GM10266 (cell line): Measurements from ENCODE around the gene STAT5B.

ENCODE experiments used
- DNase-seq: peaks from one replicate; pipeline ENCODE4 v3.0.0; 2012; ENCODE audit errors: extremely low spot score
- TF ChIP-seq, protein P1 (sequence below): IDR thresholded peaks from 2 replicates; pipeline ENCODE4 v1.5.1; 2012; ENCODE audit warnings: mild to moderate bottlenecking, low read depth; ENCODE audit not compliant: control insufficient read depth, insufficient read depth; ENCODE audit errors: missing control alignments

The STAT5B gene

DNA sequence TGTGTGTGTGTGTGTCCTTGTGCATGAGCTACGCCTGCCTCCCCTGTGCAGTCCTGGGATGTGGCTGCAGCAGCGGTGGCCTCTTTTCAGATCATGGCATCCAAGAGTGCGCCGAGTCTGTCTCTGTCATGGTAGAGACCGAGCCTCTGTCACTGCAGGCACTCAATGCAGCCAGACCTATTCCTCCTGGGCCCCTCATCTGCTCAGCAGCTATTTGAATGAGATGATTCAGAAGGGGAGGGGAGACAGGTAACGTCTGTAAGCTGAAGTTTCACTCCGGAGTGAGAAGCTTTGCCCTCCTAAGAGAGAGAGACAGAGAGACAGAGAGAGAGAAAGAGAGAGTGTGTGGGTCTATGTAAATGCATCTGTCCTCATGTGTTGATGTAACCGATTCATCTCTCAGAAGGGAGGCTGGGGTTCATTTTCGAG lies 34.6 kb upstream of the STAT5B start:
- no peak for DNase-seq
- TF ChIP-seq, protein P1, sequence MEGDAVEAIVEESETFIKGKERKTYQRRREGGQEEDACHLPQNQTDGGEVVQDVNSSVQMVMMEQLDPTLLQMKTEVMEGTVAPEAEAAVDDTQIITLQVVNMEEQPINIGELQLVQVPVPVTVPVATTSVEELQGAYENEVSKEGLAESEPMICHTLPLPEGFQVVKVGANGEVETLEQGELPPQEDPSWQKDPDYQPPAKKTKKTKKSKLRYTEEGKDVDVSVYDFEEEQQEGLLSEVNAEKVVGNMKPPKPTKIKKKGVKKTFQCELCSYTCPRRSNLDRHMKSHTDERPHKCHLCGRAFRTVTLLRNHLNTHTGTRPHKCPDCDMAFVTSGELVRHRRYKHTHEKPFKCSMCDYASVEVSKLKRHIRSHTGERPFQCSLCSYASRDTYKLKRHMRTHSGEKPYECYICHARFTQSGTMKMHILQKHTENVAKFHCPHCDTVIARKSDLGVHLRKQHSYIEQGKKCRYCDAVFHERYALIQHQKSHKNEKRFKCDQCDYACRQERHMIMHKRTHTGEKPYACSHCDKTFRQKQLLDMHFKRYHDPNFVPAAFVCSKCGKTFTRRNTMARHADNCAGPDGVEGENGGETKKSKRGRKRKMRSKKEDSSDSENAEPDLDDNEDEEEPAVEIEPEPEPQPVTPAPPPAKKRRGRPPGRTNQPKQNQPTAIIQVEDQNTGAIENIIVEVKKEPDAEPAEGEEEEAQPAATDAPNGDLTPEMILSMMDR: no peak

DNA sequence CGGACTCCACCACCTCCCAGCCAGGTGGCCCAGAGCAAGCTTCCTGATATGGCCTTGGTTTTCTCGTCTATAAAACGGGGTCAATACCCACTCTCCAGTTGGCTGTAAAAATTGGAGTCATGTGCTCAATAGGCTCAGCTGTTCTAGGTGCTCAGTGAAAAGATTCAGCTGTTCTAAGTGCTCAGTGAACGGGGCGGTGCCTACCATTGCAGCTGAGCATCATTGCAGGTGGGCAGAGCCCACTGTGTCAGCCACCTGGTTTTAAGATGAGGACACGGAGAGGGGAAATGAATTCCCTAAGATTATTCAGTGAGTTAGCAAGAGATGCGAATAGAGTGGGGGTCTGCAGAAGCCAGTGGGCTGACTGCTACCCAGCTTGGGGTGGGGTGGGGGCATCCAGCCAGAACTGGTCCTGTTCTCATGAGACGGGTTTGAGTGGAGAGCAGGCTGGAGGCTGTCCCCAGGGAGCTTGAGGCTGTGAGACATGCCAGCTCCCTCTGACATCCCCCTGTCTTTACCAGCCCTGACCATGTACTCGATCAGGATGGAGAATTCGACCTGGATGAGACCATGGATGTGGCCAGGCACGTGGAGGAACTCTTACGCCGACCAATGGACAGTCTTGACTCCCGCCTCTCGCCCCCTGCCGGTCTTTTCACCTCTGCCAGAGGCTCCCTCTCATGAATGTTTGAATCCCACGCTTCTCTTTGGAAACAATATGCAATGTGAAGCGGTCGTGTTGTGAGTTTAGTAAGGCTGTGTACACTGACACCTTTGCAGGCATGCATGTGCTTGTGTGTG lies 34.0 kb upstream of the STAT5B start:
- TF ChIP-seq, protein P1: no peak
- DNase-seq: no peak

DNA sequence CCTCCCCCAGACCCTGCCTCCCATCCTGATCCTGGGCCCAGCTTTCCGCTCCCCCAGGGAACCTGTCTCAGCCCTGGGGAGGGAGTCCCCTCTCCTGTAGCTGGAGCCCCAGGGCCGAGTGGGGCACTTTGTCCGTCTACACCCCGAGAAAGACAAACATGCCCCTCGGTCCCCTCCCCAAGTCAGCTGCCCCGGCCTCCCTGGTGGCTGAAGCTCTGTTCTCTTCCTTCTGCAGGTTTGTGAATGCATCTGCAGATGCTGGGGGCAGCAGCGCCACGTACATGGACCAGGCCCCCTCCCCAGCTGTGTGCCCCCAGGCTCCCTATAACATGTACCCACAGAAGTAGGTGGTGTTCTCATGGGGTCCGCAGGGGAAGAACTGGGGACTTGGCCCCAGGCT lies 33.0 kb upstream of the STAT5B start:
- TF ChIP-seq, protein P1: no peak
- no peak for DNase-seq

DNA sequence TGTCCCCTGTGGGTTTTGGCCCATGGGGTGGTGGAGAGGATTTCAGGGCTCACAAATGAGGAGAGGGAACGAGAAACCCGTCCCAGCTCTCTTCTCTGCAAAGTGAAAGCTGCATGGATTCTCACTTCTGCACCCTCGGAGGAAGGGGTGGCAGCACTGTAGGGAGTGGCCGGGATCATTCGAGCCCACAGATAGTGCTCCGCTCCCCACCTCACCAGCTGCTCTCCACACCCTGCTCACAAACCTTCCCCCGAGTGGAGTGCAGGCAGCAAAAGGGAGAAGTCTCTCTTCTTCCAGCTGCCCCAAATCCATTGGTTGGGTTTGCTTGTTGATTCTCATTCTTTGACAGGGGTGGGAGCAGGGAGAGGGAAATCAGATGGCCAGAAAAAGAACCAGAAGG lies 32.3 kb upstream of the STAT5B start:
- no peak for DNase-seq
- TF ChIP-seq, protein P1: no peak

DNA sequence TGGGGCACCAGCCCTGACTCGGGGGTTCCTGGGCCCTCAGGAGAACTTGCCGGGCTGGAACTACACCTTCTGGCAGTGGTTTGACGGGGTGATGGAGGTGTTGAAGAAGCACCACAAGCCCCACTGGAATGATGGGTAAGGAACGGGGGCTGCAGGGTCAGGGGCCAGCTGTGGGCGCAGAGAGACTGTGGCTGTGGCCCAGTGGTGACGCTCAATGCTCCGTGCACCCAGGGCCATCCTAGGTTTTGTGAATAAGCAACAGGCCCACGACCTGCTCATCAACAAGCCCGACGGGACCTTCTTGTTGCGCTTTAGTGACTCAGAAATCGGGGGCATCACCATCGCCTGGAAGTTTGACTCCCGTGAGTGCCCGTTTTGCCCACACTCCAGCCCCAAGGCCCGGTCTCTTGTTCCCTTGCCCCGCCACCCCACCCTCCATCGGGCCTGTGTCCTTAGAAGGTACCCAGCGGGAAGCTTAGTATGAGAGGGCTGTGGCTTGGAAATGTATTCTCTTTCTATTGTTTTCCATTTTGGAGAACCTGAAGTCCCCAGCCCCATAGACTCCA lies 31.3 kb upstream of the STAT5B start:
- no peak for DNase-seq
- TF ChIP-seq, protein P1: no peak

DNA sequence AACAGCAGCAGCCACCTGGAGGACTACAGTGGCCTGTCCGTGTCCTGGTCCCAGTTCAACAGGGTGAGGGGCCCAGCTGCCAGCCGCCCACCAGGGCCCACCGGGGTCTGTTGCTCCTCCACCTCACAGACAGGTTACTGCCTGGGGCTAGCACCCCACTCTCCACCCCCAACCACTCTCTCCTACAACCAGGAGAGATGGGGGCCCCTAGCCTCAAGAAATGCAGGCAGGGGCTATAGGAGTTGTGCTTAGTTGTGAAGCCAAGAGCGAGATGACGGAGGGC lies 30.1 kb upstream of the STAT5B start:
- no peak for DNase-seq
- TF ChIP-seq, protein P1: no peak
